Measurements from ENCODE around the gene TRPC4AP.

Gene TRPC4AP

GRCh38 chr20:35093267-35093884 is 769 bp upstream of the TRPC4AP start:
- Histone ChIP-seq H3K36me3 (no peaks in the 10 kb centered on the region), H3K9me3 (ENCODE audit: severe bottlenecking) (no peaks in the 10 kb centered on the region), H3K27me3 (ENCODE audit: insufficient read depth, low read depth, severe bottlenecking) (no peaks in the 10 kb centered on the region), H3K27ac (peak overlapping the region; percentile 96), H3K4me3 (ENCODE audit: low read depth, low read length) (peak overlapping the region; percentile 97)
- no peak for DNase-seq
- TF ChIP-seq CTCF (IDR thresholded peaks at IDR 0.05; ENCODE audit: low read depth, low read length): no peak

GRCh38 chr20:35091816-35092523 is 637 bp downstream of the TRPC4AP start:
- TF ChIP-seq CTCF (IDR thresholded peaks at IDR 0.05; ENCODE audit: low read depth, low read length): no peak
- no peak for DNase-seq

GRCh38 chr20:35088231-35089145 is 4.1 kb downstream of the TRPC4AP start:
- H3K9me3 ChIP-seq (ENCODE audit: severe bottlenecking): no peaks in the 10 kb centered on the region
- no peak overlapping the region for H3K27ac ChIP-seq
- no peak for TF ChIP-seq CTCF (IDR thresholded peaks at IDR 0.05; ENCODE audit: low read depth, low read length)
- H3K36me3 ChIP-seq: peaks cover 4% of the 10 kb centered on the region; the same call in 1 of the 2 replicates
- H3K27me3 ChIP-seq (ENCODE audit: insufficient read depth, low read depth, severe bottlenecking): no peaks in the 10 kb centered on the region
- H3K4me3 ChIP-seq (ENCODE audit: low read depth, low read length): no peak overlapping the region
- no peak for DNase-seq

More at GRCh38 chr20:35091816-35092523, 637 bp downstream of the TRPC4AP start:
- Histone ChIP-seq H3K27me3 (ENCODE audit: insufficient read depth, low read depth, severe bottlenecking) (no peaks in the 10 kb centered on the region), H3K4me3 (ENCODE audit: low read depth, low read length) (peak overlapping the region; percentile 97), H3K36me3 (peaks cover 4% of the 10 kb centered on the region; the same call in 1 of the 2 replicates), H3K9me3 (ENCODE audit: severe bottlenecking) (no peaks in the 10 kb centered on the region), H3K27ac (peak overlapping the region; percentile 96)

GRCh38 chr20:35087791-35088190 is 4.8 kb downstream of the TRPC4AP start:
- Histone ChIP-seq H3K9me3 (ENCODE audit: severe bottlenecking) (no peaks in the 10 kb centered on the region), H3K27ac (no peak overlapping the region), H3K4me3 (ENCODE audit: low read depth, low read length) (no peak overlapping the region), H3K36me3 (peaks cover 4% of the 10 kb centered on the region; the same call in 1 of the 2 replicates), H3K27me3 (ENCODE audit: insufficient read depth, low read depth, severe bottlenecking) (no peaks in the 10 kb centered on the region)
- DNase-seq: no peak
- TF ChIP-seq CTCF (IDR thresholded peaks at IDR 0.05; ENCODE audit: low read depth, low read length): no peak

- no peak overlapping the region for H3K27ac ChIP-seq
- DNase-seq: no peak
- peaks cover 4% of the 10 kb centered on the region; the same call in 1 of the 2 replicates for H3K36me3 ChIP-seq
- H3K27me3 ChIP-seq (ENCODE audit: insufficient read depth, low read depth, severe bottlenecking): no peaks in the 10 kb centered on the region
- TF ChIP-seq CTCF (IDR thresholded peaks at IDR 0.05; ENCODE audit: low read depth, low read length): no peak
- no peaks in the 10 kb centered on the region for H3K9me3 ChIP-seq (ENCODE audit: severe bottlenecking)
- H3K4me3 ChIP-seq (ENCODE audit: low read depth, low read length): no peak overlapping the region
Observed at GRCh38 chr20:35087355-35087754, 5.3 kb downstream of the TRPC4AP start.

Data from WERI-Rb-1 (cell line).